ENCODE measurements around the gene ERG.

The ERG gene

GRCh38 chr21:38471766-38472165 lies 26.5 kb downstream of the ERG start:
- no peak for DNase-seq

GRCh38 chr21:38470755-38471154 lies 27.5 kb downstream of the ERG start:
- no peak for DNase-seq

- no peak for DNase-seq
Measured at GRCh38 chr21:38469642-38470041, 28.6 kb downstream of the ERG start.

GRCh38 chr21:38468989-38469388 lies 29.3 kb downstream of the ERG start:
- DNase-seq, result no peak

GRCh38 chr21:38467911-38468310 lies 30.4 kb downstream of the ERG start:
- DNase-seq, result no peak

GRCh38 chr21:38467374-38467773 lies 30.9 kb downstream of the ERG start:
- DNase-seq, result no peak

- DNase-seq, result no peak
Measured at GRCh38 chr21:38460171-38460742, 38.0 kb downstream of the ERG start.

- DNase-seq, result no peak
Measured at GRCh38 chr21:38459490-38459889, 38.8 kb downstream of the ERG start.

GRCh38 chr21:38455403-38455802 lies 42.9 kb downstream of the ERG start:
- no peak for DNase-seq

GRCh38 chr21:38454702-38455101 lies 43.6 kb downstream of the ERG start:
- no peak for DNase-seq

- no peak for DNase-seq
Measured at GRCh38 chr21:38454161-38454560, 44.1 kb downstream of the ERG start.

GRCh38 chr21:38448671-38449385 lies 49.4 kb downstream of the ERG start:
- no peak for DNase-seq

GRCh38 chr21:38447611-38448010 lies 50.7 kb downstream of the ERG start:
- no peak for DNase-seq

- DNase-seq, result no peak
Measured at GRCh38 chr21:38444691-38445090, 53.6 kb downstream of the ERG start.

GRCh38 chr21:38443110-38443509 lies 55.2 kb downstream of the ERG start:
- no peak for DNase-seq

GRCh38 chr21:38441153-38441552 lies 57.1 kb downstream of the ERG start:
- DNase-seq, result no peak

GRCh38 chr21:38440746-38441145 lies 57.5 kb downstream of the ERG start:
- no peak for DNase-seq

- DNase-seq, result no peak
Measured at GRCh38 chr21:38439957-38440356, 58.3 kb downstream of the ERG start.

- no peak for DNase-seq
Measured at GRCh38 chr21:38439426-38439825, 58.9 kb downstream of the ERG start.

- no peak for DNase-seq
Measured at GRCh38 chr21:38438462-38438893, 59.8 kb downstream of the ERG start.

- no peak for DNase-seq
Measured at GRCh38 chr21:38436341-38436740, 61.9 kb downstream of the ERG start.

- DNase-seq, result no peak
Measured at GRCh38 chr21:38434913-38435533, 63.3 kb downstream of the ERG start.

GRCh38 chr21:38433471-38433870 lies 64.8 kb downstream of the ERG start:
- DNase-seq, result no peak

GRCh38 chr21:38430401-38430984 lies 67.8 kb downstream of the ERG start:
- DNase-seq, result no peak
